ENCODE results near the gene KIF20B.
"Not testable (repeated sequence)": the region's sequence is repeated elsewhere in the genome, so short reads cannot be mapped to it uniquely, and the experiment has no call there.

The KIF20B gene

DNA sequence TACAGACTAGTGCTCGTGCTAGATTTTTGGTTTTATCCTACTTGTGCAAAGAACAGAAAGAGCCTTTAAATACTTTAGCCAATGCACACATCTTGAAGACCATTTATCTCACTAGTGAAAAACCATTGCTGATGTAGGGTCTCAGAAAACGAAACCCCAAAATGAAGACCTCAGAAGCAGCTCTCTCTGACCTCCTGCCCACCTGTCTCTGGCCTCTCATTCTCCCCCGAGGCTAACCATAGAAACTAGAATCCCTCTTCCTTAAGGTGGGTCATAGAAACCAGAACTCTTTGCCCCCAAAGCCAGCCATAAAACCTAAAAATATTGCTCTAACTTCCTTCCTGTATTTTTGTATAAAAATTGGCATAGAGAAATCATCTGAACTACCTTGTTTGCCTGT is 112.2 kb downstream of the KIF20B start:
- Histone ChIP-seq H3K4me1 (ENCODE audit: control insufficient read depth, insufficient read depth, low read length) (no peaks in the 10 kb centered on the region), H3K9me3 (ENCODE audit: control insufficient read depth, insufficient read depth, low read length) (peaks cover 7% of the 10 kb centered on the region), H3K36me3 (ENCODE audit: control insufficient read depth, insufficient read depth, low read length) (no peaks in the 10 kb centered on the region), H3K9ac (ENCODE audit: low read depth, low read length) (no peak overlapping the region), H3K4me3 (ENCODE audit: low read depth, low read length) (no peak overlapping the region), H3K27me3 (ENCODE audit: control insufficient read depth, insufficient read depth, low read length) (no peaks in the 10 kb centered on the region)

DNA sequence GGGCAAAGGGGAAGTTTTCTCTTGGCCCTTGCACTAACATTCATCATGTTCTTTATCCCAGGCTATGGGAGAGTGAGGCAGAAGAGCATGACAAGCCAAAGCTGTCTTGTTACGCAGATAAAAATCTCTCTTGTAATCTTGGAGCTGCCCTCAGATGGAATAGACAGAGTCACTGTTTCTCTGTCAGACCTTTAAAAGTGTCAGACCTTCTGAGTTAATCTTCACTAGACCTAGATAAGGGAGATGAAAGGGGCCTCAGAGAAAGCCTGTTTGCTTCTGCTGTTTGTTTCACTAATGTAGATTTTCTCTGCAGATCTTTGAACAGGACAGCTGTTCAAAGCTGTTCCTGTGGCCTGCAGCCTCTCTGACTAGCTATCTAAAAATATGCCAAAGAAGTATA is 112.9 kb downstream of the KIF20B start:
- Histone ChIP-seq H3K27me3 (ENCODE audit: control insufficient read depth, insufficient read depth, low read length) (no peaks in the 10 kb centered on the region), H3K4me1 (ENCODE audit: control insufficient read depth, insufficient read depth, low read length) (no peaks in the 10 kb centered on the region), H3K9me3 (ENCODE audit: control insufficient read depth, insufficient read depth, low read length) (peaks cover 8% of the 10 kb centered on the region), H3K4me3 (ENCODE audit: low read depth, low read length) (no peak overlapping the region), H3K36me3 (ENCODE audit: control insufficient read depth, insufficient read depth, low read length) (no peaks in the 10 kb centered on the region), H3K9ac (ENCODE audit: low read depth, low read length) (no peak overlapping the region)

- no peaks in the 10 kb centered on the region for H3K36me3 ChIP-seq (ENCODE audit: control insufficient read depth, insufficient read depth, low read length)
- H3K4me1 ChIP-seq (ENCODE audit: control insufficient read depth, insufficient read depth, low read length), result no peaks in the 10 kb centered on the region
- H3K9me3 ChIP-seq (ENCODE audit: control insufficient read depth, insufficient read depth, low read length), result peaks cover 8% of the 10 kb centered on the region
- no peaks in the 10 kb centered on the region for H3K27me3 ChIP-seq (ENCODE audit: control insufficient read depth, insufficient read depth, low read length)
- no peak overlapping the region for H3K4me3 ChIP-seq (ENCODE audit: low read depth, low read length)
- H3K9ac ChIP-seq (ENCODE audit: low read depth, low read length), result no peak overlapping the region
Measured at GRCh38 chr10:89815049-89815853, 113.9 kb downstream of the KIF20B start.

GRCh38 chr10:89819008-89819407 is 117.6 kb downstream of the KIF20B start:
- H3K36me3 ChIP-seq (ENCODE audit: control insufficient read depth, insufficient read depth, low read length); H3K4me1 ChIP-seq (ENCODE audit: control insufficient read depth, insufficient read depth, low read length); H3K4me3 ChIP-seq (ENCODE audit: low read depth, low read length); H3K27me3 ChIP-seq (ENCODE audit: control insufficient read depth, insufficient read depth, low read length); H3K9me3 ChIP-seq (ENCODE audit: control insufficient read depth, insufficient read depth, low read length); H3K9ac ChIP-seq (ENCODE audit: low read depth, low read length): not testable (repeated sequence)
